Hepatocyte (in vitro differentiated cells): ENCODE measurements around the gene DCUN1D2. TPM values are rescaled to one million over a fixed set of nuclear protein-coding genes. Genes with fewer than 3 reads are reported as not detected.

Experiments
- DNase-seq: peaks from one replicate; pipeline ENCODE4 v3.0.0-alpha.2; 2016; ENCODE audit warnings: low spot score
- H2AFZ ChIP-seq: fragments of 200-600 bp; sonication (generic); 2 replicates; pipeline ENCODE4 v1.6.0; 2016; ENCODE audit warnings: antibody characterized with exemption, mild to moderate bottlenecking
- H3K27ac ChIP-seq: fragments of 200-600 bp; sonication (generic); 2 replicates; pipeline ENCODE4 v1.5.1; 2016; ENCODE audit warnings: mild to moderate bottlenecking
- H3K27me3 ChIP-seq: fragments of 200-600 bp; sonication (generic); 2 replicates; pipeline ENCODE4 v1.6.1; 2016
- H3K36me3 ChIP-seq: fragments of 200-600 bp; sonication (generic); replicated peaks from 2 replicates; pipeline ENCODE4 v1.5.1; 2016; ENCODE audit warnings: low read depth; ENCODE audit not compliant: insufficient read depth
- H3K4me1 ChIP-seq: fragments of 200-600 bp; sonication (generic); 2 replicates; pipeline ENCODE4 v1.5.1; 2016; ENCODE audit warnings: mild to moderate bottlenecking, moderate library complexity; ENCODE audit not compliant: insufficient read depth
- H3K4me2 ChIP-seq: fragments of 200-600 bp; sonication (generic); 2 replicates; pipeline ENCODE4 v1.6.0; 2016
- H3K4me3 ChIP-seq: fragments of 200-600 bp; sonication (generic); 2 replicates; pipeline ENCODE4 v1.5.1; 2016; ENCODE audit warnings: mild to moderate bottlenecking
- H3K79me2 ChIP-seq: fragments of 200-600 bp; sonication (generic); 2 replicates; pipeline ENCODE4 v1.6.0; 2017; ENCODE audit warnings: mild to moderate bottlenecking
- H3K9me2 ChIP-seq: fragments of 200-600 bp; sonication (generic); replicated peaks from 2 replicates; pipeline ENCODE4 v1.6.0; 2017; ENCODE audit warnings: mild to moderate bottlenecking; ENCODE audit not compliant: insufficient read depth
- H3K9me3 ChIP-seq: fragments of 200-600 bp; sonication (generic); 2 replicates; pipeline ENCODE4 v1.5.1; 2016; ENCODE audit warnings: low read depth, mild to moderate bottlenecking
- H4K20me1 ChIP-seq: fragments of 200-600 bp; sonication (generic); 2 replicates; pipeline ENCODE4 v1.6.0; 2016; ENCODE audit warnings: mild to moderate bottlenecking; ENCODE audit not compliant: insufficient read depth, poor library complexity, severe bottlenecking
- EZH2 ChIP-seq: fragments of 200-600 bp; sonication (generic); IDR thresholded peaks from 2 replicates; pipeline ENCODE4 v1.6.1; 2016; ENCODE audit warnings: antibody characterized with exemption, mild to moderate bottlenecking, borderline replicate concordance
- EZH2phosphoT487 ChIP-seq: fragments of 200-600 bp; sonication (generic); IDR thresholded peaks from one replicate; pipeline ENCODE4 v1.6.1; 2018; ENCODE audit warnings: antibody characterized with exemption, mild to moderate bottlenecking, low read depth, moderate library complexity; ENCODE audit not compliant: unreplicated experiment, severe bottlenecking
- WGBS: methylation state at CpG from one replicate; pipeline ENCODE4 v1.1.6; 2016; ENCODE audit warnings: low lambda C conversion rate; ENCODE audit errors: missing lambda C conversion rate; 5-methylcytosine and 5-hydroxymethylcytosine counted together
- polyA plus RNA-seq: library from polyadenylated mRNA; unstranded; fragments of >200 nt; fragmentation: Nextera tagmentation; extraction: Ambion mirVana; gene quantifications from 2 replicates; pipeline ENCODE4 v1.2.1, GENCODE V29; 2016
- total RNA-seq: library from RNA; depleted of rRNA; stranded (reverse); fragments of >200 nt; gene quantifications from 2 replicates; pipeline ENCODE4 v1.2.3, GENCODE V29; 2014
- TF ChIP-seq, protein P1 (sequence below): fragments of 200-600 bp; sonication (generic); IDR thresholded peaks from 2 replicates; pipeline ENCODE4 v1.5.1; 2016; ENCODE audit warnings: antibody characterized with exemption, mild to moderate bottlenecking; ENCODE audit not compliant: poor library complexity

DCUN1D2 gene
- total and polyA plus RNA-seq, 2 experiments from 2014 or later, result 8.4 to 10.2 TPM

DNA sequence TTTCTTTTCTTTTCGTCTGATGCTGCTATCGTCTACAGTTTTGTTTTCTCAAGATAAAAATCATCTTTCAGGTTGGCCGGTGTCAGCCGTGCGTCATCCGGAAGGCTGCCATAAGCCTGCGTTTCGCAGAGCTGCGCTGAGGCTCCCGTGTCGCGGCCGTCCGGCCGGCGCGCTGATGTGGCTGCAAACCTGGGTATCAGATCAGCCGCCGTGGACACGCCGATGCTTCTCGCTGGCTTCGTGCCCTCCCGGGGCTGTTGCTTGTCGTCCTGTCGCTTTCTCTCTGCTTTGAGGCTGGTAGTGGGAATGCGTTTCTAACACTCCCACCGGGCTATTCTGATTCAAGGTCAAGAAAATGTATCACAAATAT lies 48.2 kb upstream of the DCUN1D2 start:
- H3K9me3 ChIP-seq, result no peaks in the 10 kb centered on the region
- peaks cover 23% of the 10 kb centered on the region for H3K79me2 ChIP-seq
- H3K27ac ChIP-seq, result no peak overlapping the region
- H3K4me1 ChIP-seq, result no peaks in the 10 kb centered on the region
- TF ChIP-seq, protein P1, sequence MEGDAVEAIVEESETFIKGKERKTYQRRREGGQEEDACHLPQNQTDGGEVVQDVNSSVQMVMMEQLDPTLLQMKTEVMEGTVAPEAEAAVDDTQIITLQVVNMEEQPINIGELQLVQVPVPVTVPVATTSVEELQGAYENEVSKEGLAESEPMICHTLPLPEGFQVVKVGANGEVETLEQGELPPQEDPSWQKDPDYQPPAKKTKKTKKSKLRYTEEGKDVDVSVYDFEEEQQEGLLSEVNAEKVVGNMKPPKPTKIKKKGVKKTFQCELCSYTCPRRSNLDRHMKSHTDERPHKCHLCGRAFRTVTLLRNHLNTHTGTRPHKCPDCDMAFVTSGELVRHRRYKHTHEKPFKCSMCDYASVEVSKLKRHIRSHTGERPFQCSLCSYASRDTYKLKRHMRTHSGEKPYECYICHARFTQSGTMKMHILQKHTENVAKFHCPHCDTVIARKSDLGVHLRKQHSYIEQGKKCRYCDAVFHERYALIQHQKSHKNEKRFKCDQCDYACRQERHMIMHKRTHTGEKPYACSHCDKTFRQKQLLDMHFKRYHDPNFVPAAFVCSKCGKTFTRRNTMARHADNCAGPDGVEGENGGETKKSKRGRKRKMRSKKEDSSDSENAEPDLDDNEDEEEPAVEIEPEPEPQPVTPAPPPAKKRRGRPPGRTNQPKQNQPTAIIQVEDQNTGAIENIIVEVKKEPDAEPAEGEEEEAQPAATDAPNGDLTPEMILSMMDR, result no peak
- H3K4me3 ChIP-seq, result no peak overlapping the region
- H3K4me2 ChIP-seq, result no peak overlapping the region
- H4K20me1 ChIP-seq, result peaks cover 3% of the 10 kb centered on the region
- 92% methylated on average over 28 of the region's 28 CpGs for WGBS
- no peaks in the 10 kb centered on the region for H3K36me3 ChIP-seq
- no peak for DNase-seq
- H3K27me3 ChIP-seq, result no peaks in the 10 kb centered on the region
- H3K9me2 ChIP-seq, result no peaks in the 10 kb centered on the region
- no peak overlapping the region for H2AFZ ChIP-seq

GRCh38 chr13:113537909-113538688 lies 47.6 kb upstream of the DCUN1D2 start:
- Histone ChIP-seq H3K27ac (no peak overlapping the region), H3K9me3 (no peaks in the 10 kb centered on the region), H3K36me3 (no peaks in the 10 kb centered on the region), H3K4me1 (peaks cover 6% of the 10 kb centered on the region), H3K4me2 (no peak overlapping the region), H3K4me3 (no peak overlapping the region), H3K9me2 (no peaks in the 10 kb centered on the region), H3K79me2 (peaks cover 21% of the 10 kb centered on the region), H4K20me1 (no peaks in the 10 kb centered on the region), H2AFZ (no peak overlapping the region), H3K27me3 (no peaks in the 10 kb centered on the region)
- no peak for DNase-seq
- WGBS, result 95% methylated on average over 21 of the region's 21 CpGs
- TF ChIP-seq EZH2phosphoT487 (no peak), EZH2 (no peak)
- TF ChIP-seq, protein P1, result no peak

DNA sequence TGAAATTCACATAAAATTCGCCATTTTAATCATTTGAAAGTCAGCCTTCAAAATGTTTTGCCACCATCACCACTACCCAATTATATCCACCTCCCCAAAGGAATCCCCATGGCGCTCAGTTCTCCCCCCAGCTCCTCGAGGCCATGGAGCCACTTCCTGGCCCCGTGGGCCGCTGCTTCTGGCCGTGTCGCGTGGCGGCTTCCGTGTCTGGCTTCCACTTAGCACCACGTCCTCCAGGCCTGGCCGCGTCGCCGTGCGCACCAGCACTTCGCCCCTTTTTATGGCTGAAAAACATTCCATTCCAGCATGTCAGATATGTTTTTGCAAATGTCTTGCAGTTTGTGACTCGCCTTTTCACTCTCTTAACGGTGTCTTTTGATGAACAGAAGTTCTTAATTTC lies 46.7 kb upstream of the DCUN1D2 start:
- Histone ChIP-seq H3K9me2 (no peaks in the 10 kb centered on the region), H3K4me1 (peaks cover 9% of the 10 kb centered on the region), H3K4me3 (no peak overlapping the region), H3K27ac (no peak overlapping the region), H2AFZ (no peak overlapping the region), H3K27me3 (no peaks in the 10 kb centered on the region), H4K20me1 (no peaks in the 10 kb centered on the region), H3K36me3 (no peaks in the 10 kb centered on the region), H3K79me2 (peaks cover 15% of the 10 kb centered on the region), H3K9me3 (no peaks in the 10 kb centered on the region), H3K4me2 (no peak overlapping the region)
- 93% methylated on average over 19 of the region's 19 CpGs for WGBS
- no peak for DNase-seq
- TF ChIP-seq EZH2phosphoT487, result no peak
- TF ChIP-seq, protein P1, result no peak
- no peak for TF ChIP-seq EZH2
